ENCODE results near the gene CNGB1. TPM values are rescaled to one million over a fixed set of nuclear protein-coding genes. Genes with fewer than 3 reads are reported as not detected.
"Not testable (repeated sequence)": the region's sequence is repeated elsewhere in the genome, so short reads cannot be mapped to it uniquely, and the experiment has no call there.

The CNGB1 gene
- total and polyA plus RNA-seq, 10 donors, result 0.02 to 0.12 TPM; not detected in 8

DNA sequence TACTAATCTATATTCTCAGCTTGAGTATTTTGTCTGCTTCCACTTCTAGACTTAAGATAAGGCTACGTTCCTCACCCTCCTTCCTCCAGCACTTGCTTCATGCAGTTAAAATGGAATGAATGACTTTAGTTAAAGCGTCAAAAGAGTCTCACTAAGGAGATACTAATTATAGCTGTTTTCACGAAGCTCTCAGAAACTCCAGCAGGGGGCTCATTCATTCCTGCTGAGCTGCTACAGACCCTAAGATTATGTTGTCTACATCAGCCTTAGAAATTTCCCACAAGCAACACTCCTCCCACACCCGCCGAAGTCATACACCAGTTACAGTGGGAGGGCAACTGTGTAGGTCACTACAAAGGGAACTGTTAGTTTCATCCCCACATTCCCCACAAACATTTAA is 111.6 kb downstream of the CNGB1 start:
- H3K4me1 ChIP-seq, result peaks cover 0 to 19% (median 4%) of the 10 kb centered on the region in 6 donors
- TF ChIP-seq, protein P1, sequence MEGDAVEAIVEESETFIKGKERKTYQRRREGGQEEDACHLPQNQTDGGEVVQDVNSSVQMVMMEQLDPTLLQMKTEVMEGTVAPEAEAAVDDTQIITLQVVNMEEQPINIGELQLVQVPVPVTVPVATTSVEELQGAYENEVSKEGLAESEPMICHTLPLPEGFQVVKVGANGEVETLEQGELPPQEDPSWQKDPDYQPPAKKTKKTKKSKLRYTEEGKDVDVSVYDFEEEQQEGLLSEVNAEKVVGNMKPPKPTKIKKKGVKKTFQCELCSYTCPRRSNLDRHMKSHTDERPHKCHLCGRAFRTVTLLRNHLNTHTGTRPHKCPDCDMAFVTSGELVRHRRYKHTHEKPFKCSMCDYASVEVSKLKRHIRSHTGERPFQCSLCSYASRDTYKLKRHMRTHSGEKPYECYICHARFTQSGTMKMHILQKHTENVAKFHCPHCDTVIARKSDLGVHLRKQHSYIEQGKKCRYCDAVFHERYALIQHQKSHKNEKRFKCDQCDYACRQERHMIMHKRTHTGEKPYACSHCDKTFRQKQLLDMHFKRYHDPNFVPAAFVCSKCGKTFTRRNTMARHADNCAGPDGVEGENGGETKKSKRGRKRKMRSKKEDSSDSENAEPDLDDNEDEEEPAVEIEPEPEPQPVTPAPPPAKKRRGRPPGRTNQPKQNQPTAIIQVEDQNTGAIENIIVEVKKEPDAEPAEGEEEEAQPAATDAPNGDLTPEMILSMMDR (IDR thresholded peaks at IDR 0.05 in 8 of 11, conservative IDR thresholded peaks at IDR 0.05 in 3 of 11), result peak in 2 of 11 experiments; percentile 17 to 21
- no peak for TF ChIP-seq POLR2A (IDR thresholded peaks at IDR 0.05)
- no peak overlapping the region for H3K4me3 ChIP-seq
- H3K27ac ChIP-seq, result no peak overlapping the region
- intact Hi-C loops (cut with DNase I; ENCODE audit: low total_unique reads), result no loop called here
- DNase-seq, result peak; percentile 16
- no peaks in the 10 kb centered on the region for H3K36me3 ChIP-seq
- 41 to 50% (median 47%) methylated on average over 5 of the region's 5 CpGs for WGBS, 5 donors
- H3K27me3 ChIP-seq (replicated peaks in 1 of 7), result peaks cover 0 to 10% (median 0%) of the 10 kb centered on the region in 7 donors
- peaks cover 0 to 13% (median 8%) of the 10 kb centered on the region in 8 donors for H3K9me3 ChIP-seq

DNA sequence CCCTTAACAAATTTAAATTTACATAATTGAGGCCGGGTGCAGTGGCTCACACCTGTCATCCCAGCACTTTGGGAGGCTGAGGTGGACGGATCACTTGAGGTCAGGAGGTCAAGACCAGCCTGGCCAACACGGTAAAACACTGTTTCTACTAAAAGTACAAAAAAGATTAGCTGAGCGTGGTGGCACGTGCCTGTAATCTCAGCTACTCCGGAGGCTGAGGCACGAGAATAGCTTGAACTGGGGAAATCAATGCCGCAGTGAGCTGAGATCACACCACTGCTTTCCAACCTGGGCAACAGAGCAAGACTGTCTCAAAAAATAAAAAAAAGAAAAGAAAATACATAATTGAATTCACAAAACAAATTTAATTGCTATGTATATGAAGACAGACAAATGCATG is 112.3 kb downstream of the CNGB1 start:
- intact Hi-C loops (cut with DNase I; ENCODE audit: low total_unique reads), result no loop called here
- Histone ChIP-seq H3K4me3 (no peak overlapping the region), H3K36me3 (no peaks in the 10 kb centered on the region), H3K27me3 (replicated peaks in 1 of 7) (peaks cover 0 to 9% (median 0%) of the 10 kb centered on the region in 7 donors), H3K27ac (no peak overlapping the region), H3K4me1 (peaks cover 0 to 15% (median 2%) of the 10 kb centered on the region in 6 donors), H3K9me3 (peaks cover 0 to 13% (median 8%) of the 10 kb centered on the region in 8 donors)
- TF ChIP-seq POLR2A (IDR thresholded peaks at IDR 0.05) (no peak), POLR2AphosphoS5 (IDR thresholded peaks at IDR 0.05) (no peak)
- TF ChIP-seq, protein P1 (IDR thresholded peaks at IDR 0.05 in 8 of 11, conservative IDR thresholded peaks at IDR 0.05 in 3 of 11), result no peak
- 67 to 79% (median 71%) methylated on average over 8 of the region's 8 CpGs for WGBS, 5 donors
- peak; percentile 23 for DNase-seq

DNA sequence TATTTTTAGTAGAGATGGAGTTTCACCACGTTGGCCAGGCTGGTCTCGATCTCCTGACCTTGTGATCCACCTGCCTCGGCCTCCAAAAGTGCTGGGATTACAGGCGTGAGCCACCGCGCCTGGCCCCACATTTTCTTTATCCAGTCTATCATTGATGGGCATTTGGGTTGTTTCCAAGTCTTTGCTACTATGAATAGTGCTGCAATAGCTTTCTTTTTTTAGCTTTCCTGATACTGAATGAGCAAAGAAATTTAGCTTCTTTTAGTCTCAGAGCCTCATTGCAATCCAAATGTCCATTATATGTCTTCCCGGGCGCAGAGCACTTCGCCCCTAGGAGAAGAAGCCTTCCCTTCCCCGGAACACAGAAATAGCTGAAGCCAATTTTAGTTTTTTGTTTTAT is 112.9 kb downstream of the CNGB1 start:
- H3K27ac ChIP-seq; H3K4me3 ChIP-seq; H3K36me3 ChIP-seq; H3K4me1 ChIP-seq; H3K27me3 ChIP-seq (replicated peaks in 1 of 7); intact Hi-C loops (cut with DNase I; ENCODE audit: low total_unique reads): not testable (repeated sequence)
- peak; percentile 10 for DNase-seq
- peaks cover 0 to 13% (median 8%) of the 10 kb centered on the region in 8 donors for H3K9me3 ChIP-seq
- WGBS, 5 donors, result 67 to 86% (median 73%) methylated on average over 10 of the region's 10 CpGs

DNA sequence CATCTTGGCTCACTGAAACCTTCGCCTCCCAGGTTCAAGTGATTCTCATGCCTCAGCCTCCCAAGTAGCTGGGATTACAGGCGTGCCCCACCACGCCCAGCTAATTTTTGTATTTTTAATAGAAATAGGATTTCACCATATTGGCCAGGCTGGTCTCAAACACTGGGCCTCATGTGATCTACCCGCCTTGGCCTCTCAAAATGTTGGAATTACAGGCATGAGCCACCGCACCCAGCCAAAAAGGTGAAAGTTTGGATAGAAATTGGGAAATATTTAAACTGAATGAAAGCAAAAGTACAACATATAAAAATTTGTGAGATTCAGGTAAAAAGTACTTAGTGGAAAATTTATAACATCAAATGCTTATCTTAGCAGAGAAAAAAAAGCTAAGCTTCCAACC is 115.7 kb downstream of the CNGB1 start:
- WGBS, 5 donors, result 89 to 96% (median 94%) methylated on average over 5 of the region's 5 CpGs
- Histone ChIP-seq H3K27ac (no peak overlapping the region), H3K36me3 (no peaks in the 10 kb centered on the region), H3K9me3 (peaks cover 0 to 13% (median 8%) of the 10 kb centered on the region in 8 donors), H3K4me3 (no peak overlapping the region), H3K4me1 (peaks cover 0 to 7% (median 0%) of the 10 kb centered on the region in 6 donors), H3K27me3 (replicated peaks in 1 of 7) (peaks cover 0 to 5% (median 0%) of the 10 kb centered on the region in 7 donors)
- intact Hi-C loops (cut with DNase I; ENCODE audit: low total_unique reads), result no loop called here
- TF ChIP-seq, protein P1 (IDR thresholded peaks at IDR 0.05 in 8 of 11, conservative IDR thresholded peaks at IDR 0.05 in 3 of 11), result no peak
- TF ChIP-seq POLR2A (IDR thresholded peaks at IDR 0.05), result no peak
- no peak for TF ChIP-seq POLR2AphosphoS5 (IDR thresholded peaks at IDR 0.05)
- peak; percentile 4 for DNase-seq

DNA sequence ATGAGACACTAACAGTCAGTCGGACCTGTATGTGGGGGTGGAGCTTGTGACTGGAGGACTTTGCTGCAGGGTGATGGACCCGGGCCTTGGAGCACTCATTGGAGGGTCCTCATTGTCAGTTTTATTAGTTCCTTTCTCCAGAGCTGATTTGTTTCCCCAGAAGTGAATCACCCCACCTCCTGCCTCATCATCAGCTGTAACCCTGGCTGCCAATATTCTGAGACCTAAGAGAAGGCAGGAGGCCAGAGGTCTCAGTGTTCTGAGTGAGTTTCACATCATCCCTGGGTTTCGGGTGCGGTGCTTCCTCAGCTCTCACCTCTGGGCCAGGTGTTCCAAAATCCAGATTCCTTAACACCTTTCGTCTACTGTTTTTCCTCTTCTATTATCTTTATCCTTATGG is 118.7 kb downstream of the CNGB1 start:
- TF ChIP-seq, protein P1 (IDR thresholded peaks at IDR 0.05 in 8 of 11, conservative IDR thresholded peaks at IDR 0.05 in 3 of 11), result no peak
- no peak for TF ChIP-seq POLR2AphosphoS5 (IDR thresholded peaks at IDR 0.05)
- no peak for TF ChIP-seq POLR2A (IDR thresholded peaks at IDR 0.05)
- intact Hi-C loops (cut with DNase I; ENCODE audit: low total_unique reads), result no loop called here
- H3K4me3 ChIP-seq, result no peak overlapping the region
- peak; percentile 10 for DNase-seq
- H3K27ac ChIP-seq, result no peak overlapping the region
- peaks cover 0 to 11% (median 8%) of the 10 kb centered on the region in 8 donors for H3K9me3 ChIP-seq
- H3K4me1 ChIP-seq, result no peaks in the 10 kb centered on the region
- WGBS, 5 donors, result 82 to 90% (median 88%) methylated on average over 5 of the region's 5 CpGs
- no peaks in the 10 kb centered on the region for H3K27me3 ChIP-seq (replicated peaks in 1 of 7)
- no peaks in the 10 kb centered on the region for H3K36me3 ChIP-seq
